Right cardiac atrium (tissue), 5 donors: ENCODE measurements around the gene CACNA1S. TPM values are rescaled to one million over a fixed set of nuclear protein-coding genes. Genes with fewer than 3 reads are reported as not detected.
A peak's percentile ranks its signal among the peaks of the same experiment; 100 is the strongest.

ENCODE experiments used
- ATAC-seq, 2 donors: fragments of 200-7000 bp; cut with Tn5 transposase; one replicate each; pipeline versions ENCODE4 v1.8.0 to v1.9.1; 2020; ENCODE audit warnings: moderate library complexity in 2 of 2, mild to moderate bottlenecking in 1 of 2
- DNase-seq, 3 donors: peaks; one replicate each; pipeline ENCODE4 v3.0.0-alpha.2; 2020
- H3K27ac ChIP-seq: one replicate; pipeline ENCODE4 v1.5.1; 2013; ENCODE audit warnings: mild to moderate bottlenecking, low read length, control low read depth, moderate library complexity
- H3K27me3 ChIP-seq: one replicate; pipeline ENCODE4 v1.6.1; 2013; ENCODE audit not compliant: control insufficient read depth, insufficient read depth
- H3K4me1 ChIP-seq: one replicate; pipeline ENCODE4 v1.6.1; 2013; ENCODE audit warnings: low read length; ENCODE audit not compliant: control insufficient read depth, insufficient read depth
- H3K4me3 ChIP-seq: one replicate; pipeline ENCODE4 v1.5.1; 2013; ENCODE audit warnings: low read length, control low read depth
- H3K9me3 ChIP-seq: one replicate; pipeline ENCODE4 v1.6.1; 2013; ENCODE audit warnings: low read length; ENCODE audit not compliant: control insufficient read depth
- WGBS: extraction: QIAGEN DNeasy Blood & Tissue Kit; methylation state at CpG from one replicate; pipeline ENCODE4 v1.1.7; 2013; 5-methylcytosine and 5-hydroxymethylcytosine counted together
- intact Hi-C, 4 donors: fragments of 100-400 bp; cut with DNase I; formaldehyde crosslinking; loops; one replicate each; pipeline versions ENCODE4 v1.11.0 to v1.14.0; 2022 to 2023
- polyA plus RNA-seq: library from polyadenylated mRNA; stranded (reverse); fragments of 200-250 nt; gene quantifications from one replicate; pipeline ENCODE4 v1.2.3, GENCODE V29; 2013
- total RNA-seq, 4 donors: library from RNA; stranded (reverse); fragmentation: NEBNext Ultra II Directional; extraction: Animal tissue kit (Norgen Biotek cat#: 25700); gene quantifications; one replicate each; pipeline ENCODE4 v1.2.1, GENCODE V29; 2021
- donor health status: healthy with polysubstance abuse.
- donor health status: DM: no; HTN: yes; CAD: no.
- donor health status: DM: no; HTN: no; CAD: no.
- donor health status: DM: no; HTN: yes; CAD: no; lungs with severe emphysema.
- donor health status: DM: yes; HTN: yes; CAD: no.

The CACNA1S gene
- total and polyA plus RNA-seq, 5 donors = 0.06 to 0.09 TPM; not detected in 3

GRCh38 chr1:200991097-200991614, 121.1 kb downstream of the CACNA1S start:
- intact Hi-C loops = no loop called here
- Histone ChIP-seq H3K4me1 (no peaks in the 10 kb centered on the region), H3K4me3 (no peak overlapping the region), H3K27ac (no peak overlapping the region), H3K9me3 (no peaks in the 10 kb centered on the region), H3K27me3 (no peaks in the 10 kb centered on the region)
- WGBS = 70% methylated on average over 10 of the region's 10 CpGs
- DNase-seq (peak in 2 of 3 donors; percentile 32 to 56), ATAC-seq (peak in 1 of 2 donors; percentile 15)

GRCh38 chr1:200990114-200990513, 122.1 kb downstream of the CACNA1S start:
- H3K27ac ChIP-seq = no peak overlapping the region
- H3K27me3 ChIP-seq = no peaks in the 10 kb centered on the region
- H3K4me3 ChIP-seq = no peak overlapping the region

More at GRCh38 chr1:200990114-200990513, 122.1 kb downstream of the CACNA1S start:
- Histone ChIP-seq H3K9me3 (no peaks in the 10 kb centered on the region), H3K4me1 (no peaks in the 10 kb centered on the region)
- no peak for DNase-seq
- 92% methylated on average over 9 of the region's 9 CpGs for WGBS
- ATAC-seq = no peak
- intact Hi-C loops = no loop called here

Other genes starting within 250 kb of the CACNA1S start
- not detected for gene GPR25, start 239.4 kb downstream of the CACNA1S start, total RNA-seq
- not detected for gene GPR25, start 239.4 kb downstream of the CACNA1S start, polyA plus RNA-seq
- not detected for gene INAVA, start 217.5 kb downstream of the CACNA1S start, total RNA-seq
- gene INAVA, start 217.5 kb downstream of the CACNA1S start, polyA plus RNA-seq = not detected
- gene KIF21B, start 88.7 kb downstream of the CACNA1S start, total RNA-seq = under 1 TPM; 0.53 to 0.83 (median 0.67) TPM
- gene KIF21B, start 88.7 kb downstream of the CACNA1S start, polyA plus RNA-seq = 0.36 TPM
- gene ASCL5, start 14.8 kb upstream of the CACNA1S start, total RNA-seq = not detected
- gene ASCL5, start 14.8 kb upstream of the CACNA1S start, polyA plus RNA-seq = not detected
- 10 to 100 TPM; 45.3 to 54.6 (median 46.6) TPM for gene TMEM9, start 42.0 kb upstream of the CACNA1S start, total RNA-seq
- 44.4 TPM for gene TMEM9, start 42.0 kb upstream of the CACNA1S start, polyA plus RNA-seq
- gene IGFN1, start 78.4 kb upstream of the CACNA1S start, total RNA-seq = 1 to 10 TPM in 1 of 4 donors, under 1 TPM in 3; 0.14 to 1.6 (median 0.48) TPM
- 0.54 TPM for gene IGFN1, start 78.4 kb upstream of the CACNA1S start, polyA plus RNA-seq
- gene PKP1, start 171.1 kb upstream of the CACNA1S start, total RNA-seq = under 1 TPM in 2 of 4 donors, not detected in 2; 0.03 to 0.22 TPM
- 0.02 TPM for gene PKP1, start 171.1 kb upstream of the CACNA1S start, polyA plus RNA-seq